Measurements from ENCODE around the gene KCND3.

Gene KCND3

DNA sequence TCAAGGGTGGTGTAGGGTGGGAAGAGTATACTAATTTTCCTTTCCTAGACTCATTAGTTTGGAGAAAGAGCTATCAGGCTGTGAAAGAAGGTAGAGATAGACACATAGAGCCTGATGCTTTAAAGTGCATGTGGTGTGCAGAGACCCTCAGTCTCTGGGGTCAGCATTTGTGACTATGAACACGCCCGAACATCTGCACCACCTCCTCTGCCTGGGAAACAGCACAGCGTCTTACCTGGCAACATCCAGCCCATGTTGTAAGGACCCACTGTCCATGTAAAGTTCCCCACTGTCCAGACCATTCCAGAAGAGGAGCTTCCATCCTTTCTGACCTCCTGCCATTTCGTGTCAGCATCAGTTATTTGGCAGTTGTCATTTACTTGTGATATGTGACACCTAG, 83.4 kb downstream of the KCND3 start:
- no peak for TF ChIP-seq POLR2A (IDR thresholded peaks at IDR 0.05; ENCODE audit: low read depth, low read length)
- DNase-seq (ENCODE audit: insufficient read length, low spot score) = no peak
- FAIRE-seq = no peak

- DNase-seq (ENCODE audit: insufficient read length, low spot score) (no peak), FAIRE-seq (no peak)
- no peak for TF ChIP-seq POLR2A (IDR thresholded peaks at IDR 0.05; ENCODE audit: low read depth, low read length)
Measured at GRCh38 chr1:111904478-111905218, 84.8 kb downstream of the KCND3 start.

DNA sequence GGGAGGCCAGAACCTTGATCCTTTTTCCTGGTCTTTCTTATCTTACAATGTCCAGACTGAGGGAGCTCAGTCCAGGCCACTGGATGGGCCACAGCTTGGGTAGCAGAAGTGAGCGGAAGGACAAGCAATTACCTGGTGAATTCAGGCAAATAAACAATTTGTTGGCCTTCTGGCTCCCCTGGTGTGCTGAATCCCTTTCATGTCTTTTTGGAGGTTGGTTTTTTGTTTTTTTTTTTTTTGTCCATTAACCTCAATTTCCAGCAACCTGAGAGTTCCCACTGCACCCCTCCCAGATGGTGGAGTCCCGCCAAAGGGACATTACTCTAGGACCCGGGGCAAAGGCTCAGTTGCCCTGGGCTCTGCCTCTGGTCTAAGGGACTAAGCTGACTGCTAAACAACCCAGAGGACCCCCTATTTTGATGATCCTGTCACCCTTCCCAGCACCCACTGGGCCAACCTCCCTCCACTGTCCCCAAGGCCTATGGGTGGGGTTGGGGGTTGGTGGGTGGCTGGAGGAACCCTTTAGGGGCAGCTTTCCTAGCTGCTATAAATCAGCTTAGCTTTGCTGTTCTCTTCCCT, 85.5 kb downstream of the KCND3 start:
- TF ChIP-seq POLR2A (IDR thresholded peaks at IDR 0.05; ENCODE audit: low read depth, low read length) = no peak
- FAIRE-seq (no peak), DNase-seq (ENCODE audit: insufficient read length, low spot score) (no peak)

DNA sequence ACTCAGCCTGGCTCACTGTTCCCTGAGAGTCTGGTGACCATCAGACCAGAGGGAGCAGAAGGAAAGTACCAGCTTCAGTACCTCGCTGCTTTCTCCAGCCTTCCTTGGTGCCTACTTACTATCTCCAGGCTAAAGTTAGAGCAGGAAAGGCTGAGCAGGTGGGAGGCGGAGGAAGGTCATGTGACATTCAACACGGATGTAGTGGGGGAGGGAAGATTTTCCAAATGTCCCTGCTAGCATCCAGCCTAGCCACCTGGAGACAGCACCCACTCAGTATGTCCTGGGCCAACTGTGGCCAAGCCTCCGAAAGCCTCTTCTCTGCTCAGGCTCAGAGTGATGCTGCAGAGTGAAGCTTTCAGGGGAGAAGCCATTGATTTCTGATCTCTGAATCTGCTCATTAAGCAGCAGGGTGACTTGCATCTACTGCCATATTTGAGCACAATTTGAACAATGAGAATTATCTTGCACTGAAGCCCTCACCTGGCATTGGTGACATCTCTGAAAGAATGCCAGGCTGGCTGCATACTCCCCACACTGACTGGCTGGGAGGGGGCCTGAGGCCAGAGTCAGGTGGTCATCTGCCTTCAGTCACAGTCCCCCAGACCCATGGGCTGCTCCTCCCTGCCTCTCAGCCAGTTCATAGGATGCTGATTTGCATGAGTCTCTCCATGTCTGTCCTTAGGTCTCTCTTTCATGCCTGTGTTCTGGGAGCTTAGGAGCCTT, 86.2 kb downstream of the KCND3 start:
- DNase-seq (ENCODE audit: insufficient read length, low spot score) (no peak), FAIRE-seq (no peak)
- TF ChIP-seq POLR2A (IDR thresholded peaks at IDR 0.05; ENCODE audit: low read depth, low read length) = no peak

DNA sequence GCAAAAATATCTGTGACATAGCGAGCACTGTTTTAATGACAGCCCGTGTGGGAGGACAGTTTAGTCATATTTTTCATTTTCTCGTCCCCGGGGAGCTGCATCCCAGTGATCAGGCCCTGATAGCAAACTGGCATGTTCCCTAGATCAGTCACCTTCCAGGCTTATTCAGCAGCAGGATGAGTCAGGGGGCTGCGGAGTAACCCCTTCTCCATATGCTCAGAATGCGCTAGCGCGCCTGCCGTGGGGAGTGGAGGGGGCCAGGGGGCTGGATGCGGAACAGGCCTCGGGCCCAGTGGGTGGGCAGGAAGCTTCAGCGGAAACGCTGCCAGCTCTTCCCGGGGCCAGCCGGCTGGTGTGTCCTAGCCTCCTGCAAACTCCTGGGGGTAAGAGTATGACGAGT, 94.0 kb downstream of the KCND3 start:
- DNase-seq (ENCODE audit: insufficient read length, low spot score) (no peak), FAIRE-seq (no peak)
- no peak for TF ChIP-seq POLR2A (IDR thresholded peaks at IDR 0.05; ENCODE audit: low read depth, low read length)

DNA sequence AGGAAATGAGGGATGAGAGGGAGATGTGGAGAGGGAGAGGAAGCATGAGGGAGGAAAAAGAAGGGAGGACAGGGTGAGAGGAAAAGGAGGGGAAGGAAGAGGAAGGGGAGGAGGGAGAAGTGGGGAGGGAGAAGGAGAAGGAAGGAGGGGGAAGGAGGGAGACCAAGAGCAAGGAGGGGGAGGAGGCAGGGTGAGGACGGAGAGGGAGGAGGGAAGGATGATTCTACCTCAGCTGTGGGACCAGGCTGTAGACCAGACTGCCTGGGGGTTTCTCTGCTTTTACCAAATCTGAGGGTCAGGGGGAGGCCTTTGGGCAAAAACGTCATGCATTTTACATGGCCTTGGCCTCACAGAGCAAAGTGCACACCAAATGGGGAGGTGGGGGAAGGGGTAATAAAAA, 94.5 kb downstream of the KCND3 start:
- DNase-seq (ENCODE audit: insufficient read length, low spot score) (no peak), FAIRE-seq (no peak)
- no peak for TF ChIP-seq POLR2A (IDR thresholded peaks at IDR 0.05; ENCODE audit: low read depth, low read length)

DNA sequence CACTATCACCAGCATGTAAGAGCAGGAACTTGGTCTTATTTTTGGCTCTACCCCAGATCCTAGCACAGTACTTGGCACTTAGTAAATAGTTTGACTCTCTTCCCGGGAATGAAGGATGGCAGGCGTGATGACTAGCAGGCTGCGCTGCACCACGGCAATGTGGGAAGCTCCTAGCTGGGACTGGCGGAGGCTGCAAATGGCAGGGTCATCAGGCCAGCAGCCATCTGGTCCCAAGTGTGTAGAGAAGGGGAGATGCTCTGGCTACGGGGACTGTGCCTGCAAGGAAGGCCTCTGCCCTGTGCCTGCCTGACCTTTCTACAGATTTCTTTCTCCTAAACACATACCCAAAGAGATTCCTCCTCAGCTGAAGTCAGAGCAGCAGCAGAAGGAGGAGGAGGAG, 95.0 kb downstream of the KCND3 start:
- TF ChIP-seq POLR2A (IDR thresholded peaks at IDR 0.05; ENCODE audit: low read depth, low read length) = no peak
- DNase-seq (ENCODE audit: insufficient read length, low spot score) (no peak), FAIRE-seq (no peak)

- no peak for FAIRE-seq
- no peak for DNase-seq (ENCODE audit: insufficient read length, low spot score)
- no peak for TF ChIP-seq POLR2A (IDR thresholded peaks at IDR 0.05; ENCODE audit: low read depth, low read length)
Measured at GRCh38 chr1:111891566-111891965, 97.9 kb downstream of the KCND3 start.

DNA sequence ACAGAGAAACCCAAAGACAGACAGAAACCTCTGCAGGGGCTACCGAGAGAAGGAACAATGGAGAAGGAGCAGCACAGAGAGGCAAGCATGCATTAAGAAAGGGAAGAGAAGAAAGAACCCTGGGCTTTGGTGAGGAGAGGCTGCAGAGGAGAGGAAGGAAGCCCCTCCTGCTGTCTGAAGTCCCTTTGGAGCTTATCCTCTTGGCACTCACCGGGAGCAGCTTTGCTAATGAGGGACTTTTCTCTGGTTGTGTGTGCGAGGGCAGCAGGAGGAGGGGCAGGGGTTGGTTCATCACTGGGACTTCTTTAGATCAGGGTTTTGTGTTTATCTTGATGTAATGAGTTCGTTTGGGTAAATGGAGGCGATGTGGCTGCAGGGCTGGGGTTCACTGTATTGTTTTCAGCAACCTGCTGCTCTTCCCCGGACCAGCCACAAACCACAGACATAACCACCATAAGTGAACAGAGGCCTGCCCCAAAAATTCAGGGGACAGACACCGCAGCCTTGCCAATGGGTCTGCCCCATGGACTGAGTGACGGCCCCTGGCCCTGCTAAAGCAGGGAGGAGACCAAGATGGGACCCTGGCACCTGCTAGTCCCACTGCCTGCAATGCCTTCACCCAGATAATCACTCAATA, 100.6 kb downstream of the KCND3 start:
- FAIRE-seq (no peak), DNase-seq (ENCODE audit: insufficient read length, low spot score) (no peak)
- no peak for TF ChIP-seq POLR2A (IDR thresholded peaks at IDR 0.05; ENCODE audit: low read depth, low read length)

- TF ChIP-seq POLR2A (IDR thresholded peaks at IDR 0.05; ENCODE audit: low read depth, low read length) = no peak
- no peak for DNase-seq (ENCODE audit: insufficient read length, low spot score)
- FAIRE-seq = no peak
Measured at GRCh38 chr1:111887875-111888274, 101.6 kb downstream of the KCND3 start.

GRCh38 chr1:111887385-111887784, 102.1 kb downstream of the KCND3 start:
- DNase-seq (ENCODE audit: insufficient read length, low spot score) (no peak), FAIRE-seq (no peak)
- TF ChIP-seq POLR2A (IDR thresholded peaks at IDR 0.05; ENCODE audit: low read depth, low read length) = no peak

GRCh38 chr1:111886741-111887140, 102.7 kb downstream of the KCND3 start:
- TF ChIP-seq POLR2A (IDR thresholded peaks at IDR 0.05; ENCODE audit: low read depth, low read length) = no peak
- DNase-seq (ENCODE audit: insufficient read length, low spot score) (no peak), FAIRE-seq (no peak)

- no peak for FAIRE-seq
- DNase-seq (ENCODE audit: insufficient read length, low spot score) = no peak
- no peak for TF ChIP-seq POLR2A (IDR thresholded peaks at IDR 0.05; ENCODE audit: low read depth, low read length)
Measured at GRCh38 chr1:111884772-111885443, 104.6 kb downstream of the KCND3 start.
